ELF-1 (cell line): ENCODE measurements around the gene TMEM63B.
"Not testable (repeated sequence)": the region's sequence is repeated elsewhere in the genome, so short reads cannot be mapped to it uniquely, and the experiment has no call there.

Experiments
- DNase-seq: peaks from one replicate; pipeline ENCODE4 v3.0.0-alpha.2; 2016; ENCODE audit warnings: low read depth, low spot score

Gene TMEM63B

GRCh38 chr6:44171899-44172546 is 44.7 kb downstream of the TMEM63B start:
- DNase-seq: no peak

GRCh38 chr6:44172731-44173500 is 45.6 kb downstream of the TMEM63B start:
- peak; percentile 86 for DNase-seq

GRCh38 chr6:44176130-44176761 is 48.9 kb downstream of the TMEM63B start:
- no peak for DNase-seq

GRCh38 chr6:44176762-44177509 is 49.6 kb downstream of the TMEM63B start:
- no peak for DNase-seq

GRCh38 chr6:44177691-44178423 is 50.5 kb downstream of the TMEM63B start:
- peak; percentile 89 for DNase-seq

GRCh38 chr6:44178424-44179071 is 51.2 kb downstream of the TMEM63B start:
- DNase-seq: no peak

- no peak for DNase-seq
These were observed 51.8 kb downstream of the TMEM63B start for GRCh38 chr6:44179072-44179536.

- DNase-seq: no peak
These were observed 52.3 kb downstream of the TMEM63B start for GRCh38 chr6:44179648-44180047.

- no peak for DNase-seq
These were observed 53.1 kb downstream of the TMEM63B start for GRCh38 chr6:44180406-44180805.

GRCh38 chr6:44180886-44181285 is 53.5 kb downstream of the TMEM63B start:
- no peak for DNase-seq

GRCh38 chr6:44181784-44182183 is 54.4 kb downstream of the TMEM63B start:
- DNase-seq: not testable (repeated sequence)

GRCh38 chr6:44182911-44183390 is 55.6 kb downstream of the TMEM63B start:
- DNase-seq: no peak

- no peak for DNase-seq
These were observed 56.4 kb downstream of the TMEM63B start for GRCh38 chr6:44183783-44184182.

- DNase-seq: not testable (repeated sequence)
These were observed 58.0 kb downstream of the TMEM63B start for GRCh38 chr6:44185356-44185755.

GRCh38 chr6:44185953-44186634 is 58.7 kb downstream of the TMEM63B start:
- peak; percentile 36 for DNase-seq

GRCh38 chr6:44186635-44187025 is 59.3 kb downstream of the TMEM63B start:
- DNase-seq: no peak

GRCh38 chr6:44188819-44189218 is 61.5 kb downstream of the TMEM63B start:
- no peak for DNase-seq

- DNase-seq: no peak
These were observed 61.9 kb downstream of the TMEM63B start for GRCh38 chr6:44189257-44189656.

- DNase-seq: no peak
These were observed 63.4 kb downstream of the TMEM63B start for GRCh38 chr6:44190715-44191114.
